Tongue (tissue), 2 donors: Measurements from ENCODE around the gene B3GNT9. TPM values are rescaled to one million over a fixed set of nuclear protein-coding genes. Genes with fewer than 3 reads are reported as not detected.

Experiments used
- DNase-seq: peaks from one replicate; pipeline ENCODE4 v3.0.0-alpha.2; 2015
- total RNA-seq: library from RNA; depleted of rRNA; stranded (reverse); fragments of >200 nt; gene quantifications from one replicate; pipeline ENCODE4 v1.2.3, GENCODE V29; 2014

B3GNT9 gene
- total RNA-seq, 1 donor from 2014 or later: 25.2 TPM

DNA sequence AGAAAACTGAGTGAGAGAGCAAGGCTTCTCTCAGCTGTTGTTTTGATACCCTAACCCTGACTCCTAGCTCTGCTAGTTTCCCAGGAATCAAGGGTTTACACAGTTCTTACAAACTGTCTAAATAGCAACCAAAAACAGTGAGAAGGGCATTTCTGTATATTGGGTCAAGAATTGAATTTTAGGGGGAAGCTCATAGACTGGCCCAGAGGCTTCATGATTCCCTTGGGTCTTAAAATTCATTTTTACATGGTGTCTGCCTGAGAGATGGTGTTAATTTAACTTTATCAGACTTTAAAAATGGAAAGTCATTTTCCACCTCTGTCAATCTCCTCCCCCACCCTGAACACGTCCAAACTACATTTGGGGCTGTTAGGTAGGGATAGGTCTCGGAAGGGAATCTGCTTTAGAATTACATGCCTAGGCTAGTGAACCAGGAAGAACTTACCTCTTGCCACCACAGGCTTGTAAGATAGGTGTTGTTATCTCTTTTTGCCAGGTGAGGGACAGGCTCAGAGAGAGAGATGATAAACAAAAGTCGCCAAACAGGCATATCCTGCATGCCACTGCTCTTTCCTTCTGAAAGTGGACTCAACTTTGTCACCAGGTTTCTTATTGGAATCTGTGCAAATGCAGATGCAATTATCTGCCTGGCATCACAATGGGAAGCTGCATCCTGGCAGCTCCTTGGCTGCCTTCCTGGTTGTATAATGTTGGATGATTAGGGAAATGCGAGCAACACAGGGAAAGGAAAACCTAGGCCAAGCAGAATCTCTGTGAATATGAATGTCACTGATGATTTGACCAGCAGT lies 38.0 kb downstream of the B3GNT9 start:
- no peak for DNase-seq

DNA sequence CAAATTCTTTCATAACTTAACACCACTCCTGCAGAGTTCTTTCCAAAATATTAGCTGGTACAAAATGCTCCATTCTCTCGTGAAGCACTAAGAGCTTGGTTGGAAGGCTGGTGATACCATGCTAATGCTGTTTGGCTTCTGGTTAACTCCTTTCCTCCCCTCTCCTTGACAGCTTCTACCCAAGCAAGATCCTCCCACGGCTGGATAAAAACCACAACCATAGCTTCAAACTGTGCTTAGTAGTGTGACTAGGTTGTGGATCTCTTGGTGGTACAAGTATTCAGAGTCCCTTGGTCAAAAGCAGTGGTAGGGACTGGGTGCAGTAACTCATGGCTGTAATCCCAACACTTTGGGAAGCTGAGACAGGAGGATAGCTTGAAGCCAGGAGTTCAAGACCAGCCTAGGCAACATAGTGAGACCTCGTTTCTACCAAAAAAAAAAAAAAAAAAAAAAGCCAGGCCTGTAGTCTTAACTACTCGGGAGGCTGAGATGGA lies 38.8 kb downstream of the B3GNT9 start:
- DNase-seq: no peak

DNA sequence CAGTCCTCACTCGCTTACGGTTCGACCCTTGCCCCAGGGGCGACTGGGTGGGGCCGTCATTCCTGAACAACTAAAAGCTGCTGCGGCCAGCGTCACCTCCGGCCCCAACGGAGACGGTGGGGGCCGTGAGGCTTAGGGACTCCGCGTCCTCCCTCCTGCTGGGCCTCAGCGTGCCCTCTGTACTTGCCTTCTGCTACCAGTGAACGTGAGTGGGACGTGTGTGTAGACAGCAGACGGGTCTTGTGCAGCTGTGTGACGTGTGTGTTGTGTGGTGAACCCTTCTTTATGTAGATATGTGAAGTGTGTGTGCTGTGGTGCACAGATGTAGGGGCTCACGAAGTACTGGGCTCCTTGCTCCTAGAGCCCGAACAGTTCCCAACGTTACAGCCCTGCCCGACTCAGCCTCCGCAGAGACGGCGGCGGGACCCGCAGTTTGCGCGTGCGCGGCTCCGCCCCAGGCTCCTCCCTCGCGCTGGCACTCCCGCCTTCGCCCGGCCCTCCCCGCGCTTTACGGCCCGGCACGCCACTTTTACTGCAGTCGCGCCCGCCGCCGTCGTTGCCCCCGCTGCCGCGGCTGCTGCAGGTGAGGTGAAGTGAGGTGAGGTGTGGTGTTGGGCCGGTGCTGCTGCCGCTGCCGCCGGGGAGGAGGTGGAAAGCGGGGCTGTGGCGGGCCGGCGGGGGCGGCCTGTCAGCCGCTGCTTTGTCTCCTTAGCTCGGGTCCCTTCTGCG lies 41.2 kb downstream of the B3GNT9 start, which contains the start of gene PHAF1:
TSS of gene PHAF1 (plus strand) at position 535 of the 729 bp plus-strand sequence. CDS start 235 bp downstream, outside the sequence.
- DNase-seq: peak; percentile 97

DNA sequence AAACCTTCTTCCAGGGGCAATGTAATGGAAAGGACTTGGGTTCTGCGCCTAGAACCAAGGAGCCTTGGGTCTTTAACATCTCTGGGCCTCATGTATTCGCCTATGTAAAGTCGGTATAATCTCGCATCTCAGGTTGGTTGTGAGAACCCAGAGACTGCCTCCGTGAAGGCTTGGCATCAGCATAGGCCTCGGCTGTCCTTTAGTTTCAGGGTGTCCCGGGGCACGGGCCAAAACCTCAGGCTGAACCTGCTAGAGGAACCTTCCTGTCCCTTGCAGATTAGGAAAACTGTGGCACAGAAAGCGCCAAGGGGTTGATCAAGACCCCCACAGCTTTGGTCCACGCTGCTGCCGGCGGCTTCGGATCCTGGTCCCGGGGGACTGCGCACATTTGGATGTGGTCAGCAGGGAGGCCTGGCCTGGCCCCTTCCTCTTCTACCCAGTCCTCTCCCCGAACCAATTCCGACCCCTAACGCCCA lies 41.8 kb downstream of the B3GNT9 start:
- no peak for DNase-seq

DNA sequence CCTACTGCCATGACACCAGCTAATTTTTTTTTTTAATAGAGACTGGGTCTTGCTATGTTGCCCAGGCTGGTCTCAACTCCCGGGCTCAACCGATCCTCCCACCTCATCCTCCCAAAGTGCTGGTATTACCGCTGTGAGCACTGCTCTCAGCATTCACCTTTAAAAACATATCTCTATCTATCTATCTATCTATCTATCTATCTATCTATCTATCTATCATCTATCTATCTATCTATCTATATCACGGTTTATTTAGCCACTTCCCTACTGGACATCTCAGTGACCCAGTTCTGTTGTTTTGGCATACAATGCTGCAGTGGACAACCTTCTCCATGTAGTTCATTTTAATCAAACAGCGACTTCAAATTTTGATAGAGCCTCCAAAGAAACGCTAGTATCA lies 42.3 kb downstream of the B3GNT9 start:
- DNase-seq: no peak

DNA sequence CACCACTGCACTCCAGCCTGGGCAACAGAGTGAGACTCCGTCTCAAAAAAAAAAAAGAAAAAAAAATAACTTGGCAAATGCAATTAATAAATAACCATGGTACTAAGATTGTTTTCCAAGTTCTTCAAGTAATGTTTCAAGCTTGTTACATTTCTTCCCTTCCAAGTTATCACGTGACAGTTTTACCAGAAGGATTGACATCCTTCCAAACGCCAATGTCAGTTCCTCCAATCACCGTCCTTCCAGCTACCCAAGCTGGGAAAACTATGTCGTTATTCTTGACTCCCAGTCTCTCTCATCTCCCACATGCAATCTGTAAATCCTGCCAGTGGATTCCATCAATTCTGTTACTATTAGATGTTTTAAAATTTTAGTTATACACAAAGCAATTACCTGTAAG lies 44.9 kb downstream of the B3GNT9 start:
- DNase-seq: no peak

GRCh38 chr16:67105246-67105645 lies 45.6 kb downstream of the B3GNT9 start:
- DNase-seq: no peak

- no peak for DNase-seq
Measured at GRCh38 chr16:67104845-67105244, 46.0 kb downstream of the B3GNT9 start.

- DNase-seq: peak; percentile 37
Measured at GRCh38 chr16:67104061-67104460, 46.7 kb downstream of the B3GNT9 start.

- DNase-seq: no peak
Measured at GRCh38 chr16:67101311-67102082, 49.3 kb downstream of the B3GNT9 start.

DNA sequence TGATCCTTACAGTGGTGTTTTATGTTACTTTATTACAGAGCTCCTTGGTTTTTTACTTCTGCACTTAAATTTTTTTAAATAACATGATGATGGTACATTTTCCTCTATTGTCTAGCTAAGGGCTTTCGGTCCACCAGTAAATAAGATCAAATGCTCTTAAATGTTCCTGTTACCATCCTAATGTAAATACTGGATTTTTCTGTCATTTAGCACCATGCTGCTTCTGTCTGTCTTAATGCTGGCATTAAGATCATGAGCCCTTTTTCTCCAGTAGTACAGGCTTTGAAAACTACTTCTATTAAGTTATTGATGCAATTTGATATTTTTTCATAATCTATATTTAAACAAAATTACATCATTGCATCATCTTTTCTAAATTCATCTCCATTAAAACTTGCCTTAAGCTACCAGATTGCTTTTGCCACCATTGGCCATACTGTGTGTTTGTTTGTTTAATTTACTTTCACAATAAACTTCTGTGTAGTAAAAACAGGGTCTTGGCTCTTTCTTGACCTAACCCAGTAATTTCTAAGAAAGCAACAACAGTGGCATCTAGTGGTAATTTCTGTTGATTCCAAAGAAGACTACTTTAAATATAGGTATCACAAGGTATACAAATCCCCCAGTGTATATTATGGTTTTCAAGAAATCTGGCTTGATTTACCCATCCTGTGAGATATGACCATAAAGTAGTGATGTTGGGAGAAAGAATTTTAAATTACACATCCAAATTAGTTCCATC lies 50.1 kb downstream of the B3GNT9 start:
- DNase-seq: peak; percentile 35

GRCh38 chr16:67098599-67098998 lies 52.2 kb downstream of the B3GNT9 start:
- no peak for DNase-seq

Other genes starting within 250 kb of the B3GNT9 start
- gene CDH16, start 232.1 kb downstream of the B3GNT9 start, total RNA-seq: 0.31 TPM
- gene RRAD, start 225.5 kb downstream of the B3GNT9 start, total RNA-seq: 23.3 TPM
- 101 TPM for gene CIAO2B, start 216.6 kb downstream of the B3GNT9 start, total RNA-seq
- gene CES2, start 215.5 kb downstream of the B3GNT9 start, total RNA-seq: 23.9 TPM
- 1.8 TPM for gene CES3, start 189.7 kb downstream of the B3GNT9 start, total RNA-seq
- gene CES4A, start 162.4 kb downstream of the B3GNT9 start, total RNA-seq: 5.2 TPM
- gene CBFB, start 121.8 kb downstream of the B3GNT9 start, total RNA-seq: 52.6 TPM
- gene PHAF1, start 41.1 kb downstream of the B3GNT9 start, total RNA-seq: 16.3 TPM
- gene TRADD, start 8.9 kb upstream of the B3GNT9 start, total RNA-seq: 7.7 TPM
- gene FBXL8, start 9.0 kb upstream of the B3GNT9 start, total RNA-seq: 1.6 TPM
- gene HSF4, start 13.7 kb upstream of the B3GNT9 start, total RNA-seq: 3.8 TPM
- 40.4 TPM for gene NOL3, start 19.5 kb upstream of the B3GNT9 start, total RNA-seq
- 14.1 TPM for gene MATCAP1, start 33.0 kb upstream of the B3GNT9 start, total RNA-seq
- gene EXOC3L1, start 39.1 kb upstream of the B3GNT9 start, total RNA-seq: 3.6 TPM
- 38.9 TPM for gene E2F4, start 41.2 kb upstream of the B3GNT9 start, total RNA-seq
- gene ELMO3, start 48.1 kb upstream of the B3GNT9 start, total RNA-seq: 4.0 TPM
- 19.7 TPM for gene TMEM208, start 76.1 kb upstream of the B3GNT9 start, total RNA-seq
- gene FHOD1, start 96.5 kb upstream of the B3GNT9 start, total RNA-seq: 10.1 TPM
- gene SLC9A5, start 98.0 kb upstream of the B3GNT9 start, total RNA-seq: 0.10 TPM
- 21.0 TPM for gene PLEKHG4, start 128.5 kb upstream of the B3GNT9 start, total RNA-seq
- gene KCTD19, start 175.7 kb upstream of the B3GNT9 start, total RNA-seq: 0.10 TPM
- 0.41 TPM for gene LRRC36, start 175.8 kb upstream of the B3GNT9 start, total RNA-seq
- gene TPPP3, start 242.5 kb upstream of the B3GNT9 start, total RNA-seq: 135 TPM